Gastrocnemius medialis (tissue), 4 donors: ENCODE measurements around the gene KCNA10.

Experiments used
- CTCF ChIP-seq, 5 experiments: fragments of 450-650 bp in 3 of 5; fragments of 200-600 bp in 2 of 5; sonication (generic) in 2 of 5; IDR thresholded peaks in 4 of 5; conservative IDR thresholded peaks in 1 of 5; 1 replicate in 4 of 5; 2 replicates in 1 of 5; pipeline ENCODE4 v1.5.1; 2016 to 2019; ENCODE audit warnings: antibody characterized with exemption in 5 of 5, mild to moderate bottlenecking in 3 of 5, moderate library complexity in 3 of 5
- POLR2A ChIP-seq, 2 donors: fragments of 450-650 bp; IDR thresholded peaks; one replicate each; pipeline ENCODE4 v1.6.1; 2017; ENCODE audit warnings: antibody characterized with exemption in 2 of 2, mild to moderate bottlenecking in 2 of 2, moderate library complexity in 2 of 2

GRCh38 chr1:110538075-110538474, 19.1 kb upstream of the KCNA10 start:
- TF ChIP-seq CTCF (IDR thresholded peaks at IDR 0.05 in 4 of 5, conservative IDR thresholded peaks at IDR 0.05 in 1 of 5) (no peak), POLR2A (IDR thresholded peaks at IDR 0.05) (no peak)
